HG03469 (cell line): Measurements from ENCODE around the gene RAB34.

Source experiments
- ATAC-seq: cut with Tn5 transposase; IDR thresholded peaks from one replicate; pipeline ENCODE4 v1.9.1; 2021; ENCODE audit warnings: mild to moderate bottlenecking, moderate library complexity, moderate number of reproducible peaks; ENCODE audit not compliant: unreplicated experiment

Gene RAB34

DNA sequence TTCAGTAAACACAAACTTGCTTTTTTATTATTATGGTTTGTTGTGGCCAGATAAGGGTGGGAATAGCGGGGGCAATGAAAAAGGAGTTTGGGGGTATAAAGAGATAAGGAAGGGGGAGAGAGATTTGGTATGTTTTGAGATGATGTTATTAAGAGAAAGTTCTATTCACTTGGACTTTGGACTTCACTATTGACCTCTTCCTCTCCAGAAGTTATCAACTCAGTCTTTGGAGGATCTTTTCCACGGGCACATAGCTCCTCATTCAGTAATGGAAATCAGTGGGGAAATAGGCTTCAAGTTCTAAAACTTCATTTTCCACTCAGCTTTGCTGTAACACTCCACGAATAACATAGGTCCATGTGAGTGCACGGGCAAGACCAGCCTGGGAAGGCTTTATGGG lies 29.2 kb downstream of the RAB34 start:
- no peak for ATAC-seq

DNA sequence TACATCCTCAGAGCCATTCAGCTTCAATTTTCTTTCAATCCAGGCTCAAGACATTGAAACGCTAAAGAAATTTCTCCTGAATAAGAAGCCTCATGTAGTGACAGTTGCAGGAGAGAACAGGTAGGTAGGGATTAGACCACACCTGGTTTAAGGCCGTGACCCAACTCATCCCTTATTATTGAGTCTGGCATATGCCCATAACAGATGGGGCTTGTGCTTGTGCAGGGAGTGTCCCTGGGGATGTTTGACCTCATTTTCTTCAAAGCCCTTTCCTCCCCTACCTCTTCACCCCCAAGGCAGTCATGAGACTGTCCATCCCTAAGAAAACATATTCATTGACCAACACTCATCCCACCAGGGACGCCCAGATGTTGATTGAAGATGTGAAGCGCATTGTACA lies 31.4 kb downstream of the RAB34 start:
- ATAC-seq = no peak

DNA sequence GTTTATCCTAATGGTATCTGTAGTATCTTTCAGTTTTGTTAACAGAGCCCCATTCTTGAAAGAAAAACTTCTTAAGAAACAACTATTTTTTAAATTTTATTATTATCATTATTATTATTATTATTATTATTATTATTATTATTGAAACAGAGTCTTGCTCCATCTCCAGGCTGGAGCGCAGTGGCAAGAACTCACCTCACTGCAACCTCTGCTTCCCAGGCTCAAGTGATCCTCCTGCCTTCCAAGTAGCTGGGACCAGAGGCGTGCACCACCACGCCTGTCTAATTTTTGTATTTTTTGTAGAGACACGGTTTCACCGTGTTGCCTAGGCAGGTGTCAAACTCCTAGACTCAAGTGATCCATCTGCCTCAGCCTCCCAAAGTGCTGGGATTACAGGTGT lies 32.3 kb downstream of the RAB34 start:
- no peak for ATAC-seq

DNA sequence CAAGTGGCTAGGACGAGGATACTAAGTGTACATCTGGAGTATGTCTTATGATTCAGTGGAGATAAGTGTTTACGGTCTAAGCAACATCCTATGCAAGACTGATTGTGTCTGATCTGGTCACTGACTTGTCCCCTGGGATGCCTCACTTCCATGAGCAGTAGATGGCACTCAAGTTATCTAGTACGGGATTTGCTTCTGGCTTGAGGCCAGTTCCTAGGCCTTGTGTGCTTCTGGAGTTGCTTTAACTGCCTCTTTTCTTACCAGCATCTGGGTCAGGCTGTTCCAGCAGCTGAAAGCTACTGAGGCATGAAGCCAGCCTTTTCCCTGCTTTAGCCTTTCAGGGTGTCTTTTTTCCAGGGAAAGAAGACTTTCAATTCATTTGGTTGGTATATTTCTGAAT lies 32.7 kb downstream of the RAB34 start:
- ATAC-seq = no peak

DNA sequence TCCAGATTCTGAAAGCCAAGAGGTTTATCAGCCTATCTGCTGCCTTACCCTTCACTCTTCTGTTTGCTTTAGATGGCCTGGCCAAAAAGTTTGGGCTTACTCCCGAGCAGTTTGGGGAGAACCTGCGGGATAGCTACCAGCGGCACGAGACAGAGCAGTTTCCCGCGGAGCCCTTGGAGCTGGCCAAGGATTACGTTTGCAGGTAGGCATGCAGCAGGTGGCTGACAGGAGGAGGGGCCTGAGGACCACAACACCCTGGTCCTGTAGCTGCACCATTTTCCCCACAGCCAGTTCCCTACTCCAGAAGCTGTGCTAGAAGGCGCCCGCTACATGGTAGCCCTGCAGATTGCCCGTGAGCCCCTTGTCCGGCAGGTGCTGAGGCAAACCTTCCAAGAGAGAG lies 35.0 kb downstream of the RAB34 start:
- ATAC-seq = no peak

DNA sequence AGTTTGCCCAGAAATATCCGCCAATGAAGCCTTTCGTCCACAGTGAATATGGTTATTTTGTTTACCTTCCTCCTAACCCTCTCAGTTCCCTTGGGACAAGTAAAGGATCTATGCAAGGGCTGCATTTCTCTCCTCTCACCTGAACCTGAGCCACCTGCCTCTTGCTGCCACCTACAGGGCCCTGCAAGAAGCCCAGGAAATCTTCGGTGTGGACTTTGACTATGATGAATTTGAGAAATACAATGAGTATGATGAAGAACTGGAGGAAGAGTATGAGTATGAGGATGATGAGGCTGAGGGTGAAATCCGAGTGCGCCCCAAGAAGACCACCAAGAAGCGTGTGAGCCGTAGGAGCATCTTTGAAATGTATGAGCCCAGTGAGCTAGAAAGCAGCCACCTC lies 41.7 kb downstream of the RAB34 start:
- ATAC-seq = no peak

DNA sequence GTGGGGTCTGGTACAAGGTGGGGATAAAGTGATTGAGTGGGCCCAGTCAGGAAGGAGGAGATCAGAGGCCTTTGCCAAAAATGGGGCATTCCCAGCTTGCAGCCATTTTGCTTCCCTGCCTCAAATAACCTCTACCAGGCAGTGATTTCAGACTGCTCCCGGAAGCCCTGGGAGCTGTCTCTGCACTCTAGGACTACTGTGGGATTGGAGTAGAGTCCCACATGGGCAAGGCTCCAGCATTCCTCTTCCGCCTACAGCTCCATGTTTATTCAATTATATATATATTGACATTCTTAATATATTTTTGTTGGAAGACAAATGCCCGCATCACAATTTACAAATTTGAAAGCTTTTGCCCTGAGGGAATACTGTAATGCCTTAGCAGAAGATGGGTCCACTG lies 42.2 kb downstream of the RAB34 start:
- ATAC-seq = no peak

DNA sequence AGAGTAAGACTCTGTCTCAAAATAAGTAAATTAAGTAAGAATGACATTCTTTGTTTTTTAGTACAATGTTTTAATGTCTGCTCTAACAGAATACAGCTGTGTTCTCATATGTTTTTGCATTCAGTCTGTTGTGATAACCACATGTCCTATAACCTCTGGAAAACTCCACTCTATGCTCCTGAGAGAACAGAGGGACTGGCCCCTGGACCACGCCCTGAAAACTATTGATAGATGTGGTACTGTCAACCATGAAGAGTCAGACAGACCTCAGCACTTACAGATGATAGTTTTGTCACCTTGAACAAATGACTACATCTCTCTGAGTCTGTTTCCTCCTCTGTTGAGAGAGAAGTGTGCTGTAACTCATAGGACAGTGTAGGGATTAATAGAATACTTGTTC lies 47.8 kb downstream of the RAB34 start:
- no peak for ATAC-seq

DNA sequence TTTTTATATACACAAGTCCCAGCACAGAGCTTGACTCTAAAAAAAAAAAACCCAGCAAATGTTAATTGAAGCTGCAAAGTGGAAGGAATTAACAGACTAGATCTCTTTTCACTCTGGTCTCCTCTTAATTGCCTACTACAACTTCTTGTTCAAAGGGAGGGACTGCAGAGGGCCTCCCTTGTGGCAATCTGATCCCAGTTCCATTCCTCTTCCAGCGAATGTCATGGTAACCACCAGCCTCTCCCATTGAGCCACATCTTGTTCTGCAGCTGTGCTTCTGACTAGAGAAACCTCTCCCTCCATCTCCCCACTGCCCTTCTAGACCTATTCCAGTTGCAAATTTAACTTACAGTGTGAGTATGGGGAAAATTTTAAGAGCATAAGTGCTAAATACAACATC lies 49.8 kb downstream of the RAB34 start:
- ATAC-seq = no peak

DNA sequence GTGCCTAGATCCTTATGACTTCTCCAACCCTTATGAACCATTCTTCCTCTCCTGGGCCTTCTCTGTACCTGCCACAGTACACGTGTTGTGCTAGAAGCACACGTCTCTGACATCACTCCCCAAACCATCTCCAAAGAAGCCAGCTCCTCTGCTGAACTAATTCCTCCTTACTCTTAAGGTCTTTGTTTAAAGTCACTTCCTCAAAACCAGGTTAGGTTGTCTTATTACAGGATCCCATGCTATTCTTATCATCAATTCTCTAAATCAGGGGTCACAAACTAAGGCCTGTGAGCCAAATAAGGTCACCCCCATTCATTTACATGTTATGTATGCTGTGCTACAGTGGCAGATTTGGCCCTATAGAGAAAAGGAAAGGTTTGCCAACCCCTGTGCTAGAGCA lies 51.7 kb downstream of the RAB34 start:
- no peak for ATAC-seq
